ENCODE results near the gene TM9SF3. TPM values are rescaled to one million over a fixed set of nuclear protein-coding genes. Genes with fewer than 3 reads are reported as not detected.

The TM9SF3 gene
- total and polyA plus RNA-seq, 2 experiments from 2014 or later = 37.3 to 72.5 TPM

- H3K9me2 ChIP-seq (ENCODE audit: insufficient read depth) = no peaks in the 10 kb centered on the region
- Mint-ChIP-seq H3K4me3 (no peak overlapping the region), H3K9me3 (no peaks in the 10 kb centered on the region), H3K27me3 (ENCODE audit: insufficient read depth, low read depth, poor library complexity) (no peaks in the 10 kb centered on the region), H3K27ac (no peak overlapping the region), H3K4me1 (no peaks in the 10 kb centered on the region; the same call in 2 of the 3 replicates), H3K36me3 (ENCODE audit: low read depth) (peaks cover 23% of the 10 kb centered on the region)
- H3K27ac ChIP-seq (ENCODE audit: low read depth) = peak overlapping the region; percentile 26; the same call in 1 of the 2 replicates
- no peaks in the 10 kb centered on the region for H3F3A ChIP-seq (replicated peaks; ENCODE audit: low read depth)
- H2AFZ ChIP-seq = no peak overlapping the region
- peak; percentile 53 for DNase-seq (ENCODE audit: low spot score)
- H3K4me2 ChIP-seq = no peak overlapping the region
- H4K20me1 ChIP-seq (replicated peaks; ENCODE audit: insufficient read depth) = peaks cover 14% of the 10 kb centered on the region
- H3K27me3 ChIP-seq (ENCODE audit: insufficient read depth) = no peaks in the 10 kb centered on the region
- peak; percentile 52; the same call in 2 of the 3 replicates for ATAC-seq
- H3K79me2 ChIP-seq (replicated peaks; ENCODE audit: insufficient read depth) = peaks cover 7% of the 10 kb centered on the region
- no peak overlapping the region for H3K4me3 ChIP-seq
- peak; percentile 68 to 77 for TF ChIP-seq CTCF (conservative IDR thresholded peaks at IDR 0.05; ENCODE audit: low read depth in 2 of 2)
- no peak for TF ChIP-seq ZNF114 (CRISPR knock-in tag; IDR thresholded peaks at IDR 0.05)
- peaks cover 4% of the 10 kb centered on the region; the same call in 1 of the 2 replicates for H3K36me3 ChIP-seq (ENCODE audit: insufficient read depth)
- no peaks in the 10 kb centered on the region; the same call in 1 of the 2 replicates for H3K4me1 ChIP-seq (ENCODE audit: insufficient read depth)
Observed at GRCh38 chr10:96556003-96556402, 30.8 kb downstream of the TM9SF3 start.

DNA sequence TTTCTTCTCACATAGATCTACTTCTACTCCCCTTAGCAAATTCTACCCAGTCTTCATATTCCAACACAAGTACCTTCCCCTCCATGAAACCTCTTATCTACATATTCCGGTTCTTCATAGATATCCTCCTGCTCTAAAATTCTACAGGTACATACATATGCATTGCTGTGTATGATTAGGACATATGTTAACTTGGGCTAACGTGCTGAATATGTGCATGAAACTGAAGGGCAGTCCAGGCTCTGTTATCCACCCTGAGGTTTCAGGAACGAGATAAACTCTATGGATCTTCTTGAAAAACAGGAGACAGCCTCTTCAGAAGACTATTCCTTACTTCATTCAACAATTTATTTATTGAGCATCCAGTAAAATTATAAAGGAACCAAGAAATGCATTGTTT, 31.5 kb downstream of the TM9SF3 start:
- Mint-ChIP-seq H3K36me3 (ENCODE audit: low read depth) (peaks cover 19% of the 10 kb centered on the region), H3K9me3 (no peaks in the 10 kb centered on the region), H3K27me3 (ENCODE audit: insufficient read depth, low read depth, poor library complexity) (no peaks in the 10 kb centered on the region), H3K4me3 (no peak overlapping the region), H3K27ac (no peak overlapping the region), H3K4me1 (no peaks in the 10 kb centered on the region)
- H3K27me3 ChIP-seq (ENCODE audit: insufficient read depth) = no peaks in the 10 kb centered on the region
- H3K4me1 ChIP-seq (ENCODE audit: insufficient read depth) = no peaks in the 10 kb centered on the region; the same call in 1 of the 2 replicates
- H4K20me1 ChIP-seq (replicated peaks; ENCODE audit: insufficient read depth) = peaks cover 14% of the 10 kb centered on the region
- TF ChIP-seq ZNF462 (CRISPR knock-in tag; IDR thresholded peaks at IDR 0.05) (no peak), NANOG (IDR thresholded peaks at IDR 0.05; ENCODE audit: borderline replicate concordance) (no peak), ZNF331 (CRISPR knock-in tag; IDR thresholded peaks at IDR 0.05; ENCODE audit: low read depth) (no peak)
- H3K4me3 ChIP-seq = no peak overlapping the region
- peaks cover 7% of the 10 kb centered on the region for H3K79me2 ChIP-seq (replicated peaks; ENCODE audit: insufficient read depth)
- no peak overlapping the region for H3K4me2 ChIP-seq
- no peak for DNase-seq (ENCODE audit: low spot score)
- no peak for ATAC-seq
- H3F3A ChIP-seq (replicated peaks; ENCODE audit: low read depth) = no peaks in the 10 kb centered on the region
- no peak overlapping the region for H3K27ac ChIP-seq (ENCODE audit: low read depth)
- peaks cover 4% of the 10 kb centered on the region; the same call in 1 of the 2 replicates for H3K36me3 ChIP-seq (ENCODE audit: insufficient read depth)
- H3K9me2 ChIP-seq (ENCODE audit: insufficient read depth) = no peaks in the 10 kb centered on the region
- no peak overlapping the region for H2AFZ ChIP-seq

Measured in GM23338 (cell line).